NOMO-1 treated with dmso at 0.1 percent for 144 hours (cell line): ENCODE data around the gene SMIM23.

Source experiments
- DNase-seq: peaks from one replicate; lab custom pipeline; 2025; ENCODE audit not compliant: unreplicated experiment; lab: John Stamatoyannopoulos, UW

The SMIM23 gene

GRCh38 chr5:171813813-171814490, 28.3 kb downstream of the SMIM23 start:
- DNase-seq = no peak

- DNase-seq = no peak
These were observed 31.0 kb downstream of the SMIM23 start for GRCh38 chr5:171816666-171817065.

- no peak for DNase-seq
These were observed 34.9 kb downstream of the SMIM23 start for GRCh38 chr5:171820561-171820960.

GRCh38 chr5:171821286-171821685, 35.7 kb downstream of the SMIM23 start:
- no peak for DNase-seq

- no peak for DNase-seq
These were observed 37.7 kb downstream of the SMIM23 start for GRCh38 chr5:171823269-171823668.

- DNase-seq = no peak
These were observed 39.4 kb downstream of the SMIM23 start for GRCh38 chr5:171825051-171825450.

GRCh38 chr5:171826132-171826531, 40.5 kb downstream of the SMIM23 start:
- DNase-seq = no peak

GRCh38 chr5:171827162-171827561, 41.5 kb downstream of the SMIM23 start:
- no peak for DNase-seq

- DNase-seq = no peak
These were observed 45.1 kb downstream of the SMIM23 start for GRCh38 chr5:171830686-171831085.

GRCh38 chr5:171832775-171833174, 47.2 kb downstream of the SMIM23 start:
- no peak for DNase-seq

- no peak for DNase-seq
These were observed 48.8 kb downstream of the SMIM23 start for GRCh38 chr5:171834461-171834860.

GRCh38 chr5:171835066-171835465, 49.4 kb downstream of the SMIM23 start:
- DNase-seq = no peak

GRCh38 chr5:171837522-171837921, 51.9 kb downstream of the SMIM23 start:
- DNase-seq = no peak

GRCh38 chr5:171838066-171838465, 52.4 kb downstream of the SMIM23 start:
- no peak for DNase-seq

- DNase-seq = no peak
These were observed 53.5 kb downstream of the SMIM23 start for GRCh38 chr5:171839112-171839511.

- DNase-seq = no peak
These were observed 54.4 kb downstream of the SMIM23 start for GRCh38 chr5:171840066-171840465.
